ENCODE data around the gene FCHSD2. TPM values are rescaled to one million over a fixed set of nuclear protein-coding genes. Genes with fewer than 3 reads are reported as not detected.

The FCHSD2 gene
- total RNA-seq, 1 experiment from 2014 or later = 22.6 TPM

- Histone ChIP-seq H3K9me2 (ENCODE audit: insufficient read depth) (no peaks in the 10 kb centered on the region), H3K4me1 (replicated peaks; ENCODE audit: insufficient read depth) (peaks cover 35% of the 10 kb centered on the region), H3K27me3 (ENCODE audit: insufficient read depth, low read depth) (no peaks in the 10 kb centered on the region), H3K4me3 (no peak overlapping the region), H2AFZ (no peak overlapping the region), H3K9me3 (ENCODE audit: insufficient read depth, low read depth) (no peaks in the 10 kb centered on the region), H3K4me2 (no peak overlapping the region), H3F3A (ENCODE audit: insufficient read depth, low read depth) (peaks cover 10% of the 10 kb centered on the region; the same call in 1 of the 2 replicates), H4K20me1 (ENCODE audit: insufficient read depth) (no peaks in the 10 kb centered on the region), H3K79me2 (ENCODE audit: low read depth) (no peaks in the 10 kb centered on the region), H3K36me3 (ENCODE audit: low read depth) (no peaks in the 10 kb centered on the region), H3K27ac (no peak overlapping the region)
- ChIA-PET POLR2A (ENCODE audit: unreplicated experiment) (no interaction called here), CTCF (no interaction called here)
- intact Hi-C loops (cut with micrococcal nuclease; ENCODE audit: unreplicated experiment) = no loop called here
- DNase-seq = no peak
- TF ChIP-seq EZH2 (IDR thresholded peaks at IDR 0.05; ENCODE audit: low read depth) (no peak), CTCF (conservative IDR thresholded peaks at IDR 0.05) (no peak)
- BruUV-seq (replicated peaks) = no TSS peak
Measured at GRCh38 chr11:73174495-73174791, 32.3 kb upstream of the FCHSD2 start.

- peaks cover 35% of the 10 kb centered on the region for H3K4me1 ChIP-seq (replicated peaks; ENCODE audit: insufficient read depth)
- no peak for DNase-seq
- CTCF ChIA-PET = no interaction called here
- TF ChIP-seq CTCF (conservative IDR thresholded peaks at IDR 0.05) = no peak
- H3K9me2 ChIP-seq (ENCODE audit: insufficient read depth) = no peaks in the 10 kb centered on the region
- H3K27me3 ChIP-seq (ENCODE audit: insufficient read depth, low read depth) = no peaks in the 10 kb centered on the region
- no peaks in the 10 kb centered on the region for H3K36me3 ChIP-seq (ENCODE audit: low read depth)
- no TSS peak for BruUV-seq (replicated peaks)
- no peaks in the 10 kb centered on the region for H4K20me1 ChIP-seq (ENCODE audit: insufficient read depth)
- no peak overlapping the region for H3K4me3 ChIP-seq
- no peak overlapping the region for H2AFZ ChIP-seq
- peaks cover 10% of the 10 kb centered on the region; the same call in 1 of the 2 replicates for H3F3A ChIP-seq (ENCODE audit: insufficient read depth, low read depth)
- no peaks in the 10 kb centered on the region for H3K9me3 ChIP-seq (ENCODE audit: insufficient read depth, low read depth)
- POLR2A ChIA-PET (ENCODE audit: unreplicated experiment) = no interaction called here
- H3K79me2 ChIP-seq (ENCODE audit: low read depth) = no peaks in the 10 kb centered on the region
- H3K4me2 ChIP-seq = no peak overlapping the region
- intact Hi-C loops (cut with micrococcal nuclease; ENCODE audit: unreplicated experiment) = no loop called here
- H3K27ac ChIP-seq = no peak overlapping the region
Measured at GRCh38 chr11:73173755-73174494, 31.8 kb upstream of the FCHSD2 start.

GRCh38 chr11:73172992-73173656, 31.0 kb upstream of the FCHSD2 start:
- H3K4me3 ChIP-seq = no peak overlapping the region
- POLR2A ChIA-PET (ENCODE audit: unreplicated experiment) = no interaction called here
- CTCF ChIA-PET = no interaction called here
- no peaks in the 10 kb centered on the region for H3K9me3 ChIP-seq (ENCODE audit: insufficient read depth, low read depth)
- H3K27ac ChIP-seq = no peak overlapping the region
- no peaks in the 10 kb centered on the region for H3K27me3 ChIP-seq (ENCODE audit: insufficient read depth, low read depth)
- no peak overlapping the region for H2AFZ ChIP-seq
- H3K9me2 ChIP-seq (ENCODE audit: insufficient read depth) = no peaks in the 10 kb centered on the region
- no peaks in the 10 kb centered on the region for H3K79me2 ChIP-seq (ENCODE audit: low read depth)
- BruUV-seq (replicated peaks) = no TSS peak
- no peaks in the 10 kb centered on the region for H4K20me1 ChIP-seq (ENCODE audit: insufficient read depth)
- H3K4me1 ChIP-seq (replicated peaks; ENCODE audit: insufficient read depth) = peaks cover 35% of the 10 kb centered on the region
- intact Hi-C loops (cut with micrococcal nuclease; ENCODE audit: unreplicated experiment) = no loop called here
- peaks cover 10% of the 10 kb centered on the region; the same call in 1 of the 2 replicates for H3F3A ChIP-seq (ENCODE audit: insufficient read depth, low read depth)
- no peak for TF ChIP-seq CTCF (conservative IDR thresholded peaks at IDR 0.05)
- no peak for TF ChIP-seq EZH2 (IDR thresholded peaks at IDR 0.05; ENCODE audit: low read depth)
- H3K36me3 ChIP-seq (ENCODE audit: low read depth) = no peaks in the 10 kb centered on the region
- H3K4me2 ChIP-seq = no peak overlapping the region
- no peak for DNase-seq

Measured in PC-9 (cell line).